Ascending aorta (tissue), 2 donors: ENCODE data around the gene DNAJC25. TPM values are rescaled to one million over a fixed set of nuclear protein-coding genes. Genes with fewer than 3 reads are reported as not detected.

Experiments used
- DNase-seq, 2 donors: peaks; one replicate each; pipeline ENCODE4 v3.0.0-alpha.2; 2019; ENCODE audit warnings: low spot score in 2 of 2
- H3K27ac ChIP-seq, 2 donors: fragments of 200-600 bp; sonication (generic); one replicate each; pipeline ENCODE4 v1.5.1; 2016 to 2017; ENCODE audit warnings: mild to moderate bottlenecking in 1 of 2
- H3K27me3 ChIP-seq: fragments of 200-600 bp; sonication (generic); one replicate; pipeline ENCODE4 v1.5.1; 2017
- H3K36me3 ChIP-seq, 2 donors: fragments of 200-600 bp; sonication (generic); one replicate each; pipeline ENCODE4 v1.5.1; 2016
- H3K4me1 ChIP-seq, 2 donors: fragments of 200-600 bp; sonication (generic); one replicate each; pipeline ENCODE4 v1.5.1; 2016 to 2017; ENCODE audit warnings: mild to moderate bottlenecking in 1 of 2
- H3K4me3 ChIP-seq, 2 donors: fragments of 200-600 bp; sonication (generic); one replicate each; pipeline ENCODE4 v1.5.1; 2016 to 2017; ENCODE audit warnings: mild to moderate bottlenecking in 1 of 2
- H3K9me3 ChIP-seq, 2 donors: fragments of 200-600 bp; sonication (generic); one replicate each; pipeline ENCODE4 v1.5.1; 2016
- CTCF ChIP-seq, 3 experiments: fragments of 200-600 bp in 2 of 3; fragments of 450-650 bp in 1 of 3; sonication (generic) in 2 of 3; IDR thresholded peaks; one replicate each; pipeline ENCODE4 v1.5.1; 2016 to 2019; ENCODE audit warnings: antibody characterized with exemption in 3 of 3, mild to moderate bottlenecking in 1 of 3, moderate library complexity in 1 of 3
- intact Hi-C: fragments of 100-400 bp; cut with DNase I; formaldehyde crosslinking; loops from one replicate; pipeline ENCODE4 v1.15.1; 2023
- total RNA-seq: library from RNA; depleted of rRNA; stranded (reverse); fragments of >200 nt; gene quantifications from one replicate; pipeline ENCODE4 v1.1.0, GENCODE V29; 2016

The DNAJC25 gene
- total RNA-seq, 1 donor from 2014 or later, result 2.2 TPM

DNA sequence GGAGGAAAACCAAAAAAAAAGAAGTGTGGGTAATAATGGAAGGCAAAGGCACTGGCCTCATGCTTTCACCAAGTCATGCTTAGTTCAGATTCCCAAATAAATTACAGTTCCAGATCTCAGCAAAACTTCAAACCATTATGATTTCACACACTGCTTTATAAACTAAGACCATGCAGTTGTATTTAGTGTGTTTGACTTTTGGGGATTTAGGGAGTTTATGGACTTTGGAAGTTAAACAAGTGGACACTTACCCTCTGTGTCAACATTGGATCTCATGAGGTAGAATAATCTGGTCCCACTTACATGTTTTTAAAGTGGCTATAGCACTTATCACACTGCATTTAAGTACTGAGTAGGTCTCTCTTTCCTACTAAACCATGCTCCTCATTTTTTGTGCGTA lies 3.7 kb downstream of the DNAJC25 start:
- Histone ChIP-seq H3K9me3 (no peaks in the 10 kb centered on the region), H3K4me3 (no peak overlapping the region), H3K36me3 (no peaks in the 10 kb centered on the region), H3K27me3 (no peaks in the 10 kb centered on the region), H3K27ac (no peak overlapping the region), H3K4me1 (peaks cover 0 to 13% of the 10 kb centered on the region in 2 donors)
- TF ChIP-seq CTCF (IDR thresholded peaks at IDR 0.05), result no peak
- DNase-seq, result no peak
- intact Hi-C loops, result loop anchor here (10.0 kb wide), 2 partner anchors 260 to 1420 kb away; partner anchors contain the start of genes UGCG and ZFP37

DNA sequence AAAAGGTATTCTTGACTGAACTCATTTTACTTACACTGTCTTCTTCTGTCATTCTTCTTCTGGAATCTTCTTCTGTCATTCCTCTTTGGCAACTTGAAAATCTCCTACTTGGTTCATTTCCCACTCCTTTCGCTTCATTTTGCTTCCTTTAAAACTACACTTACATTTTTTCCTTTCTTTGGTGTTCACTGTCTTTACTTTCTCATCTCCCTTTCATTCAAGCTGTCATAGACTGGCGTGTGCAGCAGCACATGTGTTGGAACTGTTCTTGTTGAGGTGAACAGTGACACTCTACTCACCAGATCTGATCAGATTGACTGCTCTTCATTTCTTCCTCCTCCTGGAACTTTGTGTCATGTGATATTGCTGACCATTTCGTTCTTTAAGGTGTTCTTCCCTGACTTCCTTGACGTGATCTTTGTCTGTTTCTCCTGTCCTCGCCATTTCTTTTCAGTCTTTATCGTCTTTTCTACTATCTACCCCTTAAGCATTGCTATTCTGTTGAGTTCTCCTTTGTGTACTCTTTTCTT lies 6.4 kb downstream of the DNAJC25 start:
- TF ChIP-seq CTCF (IDR thresholded peaks at IDR 0.05), result no peak
- peaks cover 0 to 9% of the 10 kb centered on the region in 2 donors for H3K4me1 ChIP-seq
- H3K36me3 ChIP-seq, result no peaks in the 10 kb centered on the region
- H3K9me3 ChIP-seq, result no peaks in the 10 kb centered on the region
- no peaks in the 10 kb centered on the region for H3K27me3 ChIP-seq
- no peak overlapping the region for H3K4me3 ChIP-seq
- H3K27ac ChIP-seq, result no peak overlapping the region
- intact Hi-C loops, result loop anchor here (10.0 kb wide), 2 partner anchors 257 to 1417 kb away; partner anchors contain the start of genes UGCG and ZFP37
- DNase-seq, result no peak

- H3K4me3 ChIP-seq, result no peak overlapping the region
- no peak for DNase-seq
- TF ChIP-seq CTCF (IDR thresholded peaks at IDR 0.05), result no peak
- intact Hi-C loops, result no loop called here
- H3K36me3 ChIP-seq, result peaks cover 3 to 15% of the 10 kb centered on the region in 2 donors
- no peaks in the 10 kb centered on the region for H3K4me1 ChIP-seq
- no peaks in the 10 kb centered on the region for H3K9me3 ChIP-seq
- H3K27ac ChIP-seq, result no peak overlapping the region
- H3K27me3 ChIP-seq, result no peaks in the 10 kb centered on the region
Observed at GRCh38 chr9:111644195-111644772, 13.2 kb downstream of the DNAJC25 start.

DNA sequence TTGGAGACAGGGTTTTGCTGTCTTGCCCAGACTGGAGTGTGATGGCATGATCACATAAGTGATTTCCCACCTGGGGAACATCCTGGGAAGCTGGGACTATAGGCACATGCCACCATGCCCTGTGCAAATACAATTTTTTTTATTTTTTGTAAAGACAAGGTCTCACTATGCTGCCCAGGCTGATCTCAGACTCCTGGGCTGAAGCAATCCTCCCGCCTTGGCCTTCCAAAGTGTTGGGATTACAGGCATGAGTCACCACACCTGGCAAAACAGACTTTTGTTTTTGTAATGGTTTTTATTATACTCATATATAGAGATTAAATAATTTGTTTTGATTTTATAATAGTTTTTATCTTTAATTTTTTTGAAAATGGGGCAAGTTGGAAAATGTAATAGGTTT lies 14.7 kb downstream of the DNAJC25 start:
- Histone ChIP-seq H3K4me1 (no peaks in the 10 kb centered on the region), H3K27ac (no peak overlapping the region), H3K4me3 (no peak overlapping the region), H3K36me3 (peaks cover 3 to 19% of the 10 kb centered on the region in 2 donors), H3K9me3 (no peaks in the 10 kb centered on the region), H3K27me3 (no peaks in the 10 kb centered on the region)
- intact Hi-C loops, result no loop called here
- no peak for TF ChIP-seq CTCF (IDR thresholded peaks at IDR 0.05)
- DNase-seq, result no peak

- Histone ChIP-seq H3K27ac (no peak overlapping the region), H3K4me1 (no peaks in the 10 kb centered on the region), H3K4me3 (no peak overlapping the region), H3K36me3 (peaks cover 3 to 19% of the 10 kb centered on the region in 2 donors), H3K9me3 (no peaks in the 10 kb centered on the region), H3K27me3 (no peaks in the 10 kb centered on the region)
- no peak for TF ChIP-seq CTCF (IDR thresholded peaks at IDR 0.05)
- no peak for DNase-seq
- intact Hi-C loops, result no loop called here
Observed at GRCh38 chr9:111646417-111646816, 15.3 kb downstream of the DNAJC25 start.
